Psoas muscle (tissue), 8 donors: Measurements from ENCODE around the gene TBATA. TPM values are rescaled to one million over a fixed set of nuclear protein-coding genes. Genes with fewer than 3 reads are reported as not detected.

Experiments used
- ATAC-seq, 4 donors: fragments of 200-7000 bp; cut with Tn5 transposase; one replicate each; pipeline ENCODE4 v1.9.1; 2020; ENCODE audit warnings: moderate library complexity in 3 of 4, mild to moderate bottlenecking in 2 of 4
- DNase-seq, 2 donors: peaks; one replicate each; pipeline ENCODE4 v3.0.0-alpha.2; 2020
- H3K27ac ChIP-seq: fragments of 200-600 bp; one replicate; pipeline ENCODE4 v1.8.0; 2022
- H3K27me3 ChIP-seq, 3 donors: fragments of 200-600 bp in 1 of 3; one replicate each; pipeline versions ENCODE4 v1.6.1 to v1.8.0; 2013 to 2022; ENCODE audit warnings: low read length in 2 of 3, mild to moderate bottlenecking in 2 of 3, moderate library complexity in 1 of 3; ENCODE audit not compliant: insufficient read depth in 3 of 3
- H3K36me3 ChIP-seq, 2 donors: fragments of 200-600 bp in 1 of 2; one replicate each; pipeline versions ENCODE4 v1.6.1 to v1.8.0; 2013 to 2022; ENCODE audit warnings: low read depth in 1 of 2, mild to moderate bottlenecking in 1 of 2, moderate library complexity in 1 of 2; ENCODE audit not compliant: insufficient read depth in 1 of 2
- H3K4me1 ChIP-seq: fragments of 200-600 bp; one replicate; pipeline ENCODE4 v1.8.0; 2022
- H3K4me3 ChIP-seq: fragments of 200-600 bp; one replicate; pipeline ENCODE4 v1.8.0; 2022; ENCODE audit warnings: mild to moderate bottlenecking
- H3K9me3 ChIP-seq: fragments of 200-600 bp; one replicate; pipeline ENCODE4 v1.8.0; 2022
- CTCF ChIP-seq: fragments of 200-600 bp; IDR thresholded peaks from one replicate; pipeline ENCODE4 v1.8.0; 2022; ENCODE audit warnings: antibody characterized with exemption
- WGBS, 3 donors: extraction: QIAGEN DNeasy Blood & Tissue Kit; methylation state at CpG; one replicate each; pipeline versions ENCODE4 v1.1.6 to v1.1.7; 2013; 5-methylcytosine and 5-hydroxymethylcytosine counted together
- intact Hi-C, 2 donors: fragments of 100-400 bp; cut with DNase I; formaldehyde crosslinking; loops; one replicate each; pipeline versions ENCODE4 v1.11.0 to v1.14.2; 2022
- polyA plus RNA-seq, 3 donors: library from polyadenylated mRNA; stranded (reverse); fragments of 200-250 nt; gene quantifications; one replicate each; pipeline ENCODE4 v1.2.3, GENCODE V29; 2013
- total RNA-seq, 4 donors: library from RNA; stranded (reverse); fragmentation: NEBNext Ultra II Directional in 2 of 4; extraction: Animal tissue kit (Norgen Biotek cat#: 25700) in 2 of 4; gene quantifications; one replicate each; pipeline versions ENCODE4 v1.2.1 to v1.2.4, GENCODE V29; 2021 to 2023
- donor health status: healthy with polysubstance abuse.
- donor health status: DM: no; HTN: no; CAD: no; lungs with moderate emphysema.
- donor health status: Bipolar disorder and iron deficiency.
- donor health status: healthy.
- donor health status: DM: yes; HTN: yes; CAD: no.
- donor health status: DM: no; HTN: no; CAD: no.
- donor health status: DM: no; HTN: no; CAD: no.
- donor health status: DM: yes; HTN: yes; CAD: no.

The TBATA gene
- total and polyA plus RNA-seq, 7 donors, result not detected

- Histone ChIP-seq H3K27me3 (no peaks in the 10 kb centered on the region), H3K36me3 (no peaks in the 10 kb centered on the region), H3K27ac (no peak overlapping the region), H3K4me1 (peaks cover 6% of the 10 kb centered on the region), H3K4me3 (no peak overlapping the region), H3K9me3 (no peaks in the 10 kb centered on the region)
- 76 to 85% (median 76%) methylated on average over 6 of the region's 6 CpGs for WGBS, 3 donors
- TF ChIP-seq CTCF, result no peak
- ATAC-seq (no peak), DNase-seq (no peak)
- intact Hi-C loops, result no loop called here
Measured at GRCh38 chr10:70744617-70745143, 40.5 kb downstream of the TBATA start.

GRCh38 chr10:70743879-70744278 lies 41.3 kb downstream of the TBATA start:
- Histone ChIP-seq H3K27me3 (no peaks in the 10 kb centered on the region), H3K9me3 (no peaks in the 10 kb centered on the region), H3K4me1 (peaks cover 6% of the 10 kb centered on the region), H3K27ac (no peak overlapping the region), H3K36me3 (no peaks in the 10 kb centered on the region), H3K4me3 (no peak overlapping the region)
- DNase-seq (no peak), ATAC-seq (no peak)
- no peak for TF ChIP-seq CTCF
- intact Hi-C loops, result no loop called here
- WGBS, 3 donors, result 91 to 93% (median 92%) methylated on average over 13 of the region's 13 CpGs

- no peaks in the 10 kb centered on the region for H3K27me3 ChIP-seq
- no peaks in the 10 kb centered on the region for H3K36me3 ChIP-seq
- TF ChIP-seq CTCF, result no peak
- peaks cover 6% of the 10 kb centered on the region for H3K4me1 ChIP-seq
- ATAC-seq (no peak), DNase-seq (no peak)
- H3K27ac ChIP-seq, result no peak overlapping the region
- intact Hi-C loops, result no loop called here
- no peaks in the 10 kb centered on the region for H3K9me3 ChIP-seq
- 84 to 85% (median 84%) methylated on average over 17 of the region's 17 CpGs for WGBS, 3 donors
- no peak overlapping the region for H3K4me3 ChIP-seq
Measured at GRCh38 chr10:70743430-70743788, 41.8 kb downstream of the TBATA start.

GRCh38 chr10:70742537-70743429 lies 42.4 kb downstream of the TBATA start:
- Histone ChIP-seq H3K27ac (no peak overlapping the region), H3K4me1 (peaks cover 6% of the 10 kb centered on the region), H3K36me3 (no peaks in the 10 kb centered on the region), H3K4me3 (no peak overlapping the region), H3K9me3 (no peaks in the 10 kb centered on the region), H3K27me3 (no peaks in the 10 kb centered on the region)
- intact Hi-C loops, result no loop called here
- DNase-seq (no peak), ATAC-seq (peak in 1 of 4 donors; percentile 41)
- no peak for TF ChIP-seq CTCF
- WGBS, 3 donors, result 39 to 54% (median 44%) methylated on average over 8 of the region's 8 CpGs
